ENCODE measurements around the gene RFXANK. TPM values are rescaled to one million over a fixed set of nuclear protein-coding genes. Genes with fewer than 3 reads are reported as not detected.

RFXANK gene
- total RNA-seq, 1 donor from 2014 or later, result 96.9 TPM

- Mint-ChIP-seq H3K36me3 (ENCODE audit: low read depth) (peaks cover 42% of the 10 kb centered on the region), H3K4me3 (no peak overlapping the region), H3K27me3 (no peaks in the 10 kb centered on the region), H3K9me3 (no peaks in the 10 kb centered on the region), H3K27ac (no peak overlapping the region), H3K4me1 (peaks cover 5% of the 10 kb centered on the region)
- no peak for DNase-seq
- TF ChIP-seq CTCF (IDR thresholded peaks at IDR 0.05), result no peak
- intact Hi-C loops (cut with micrococcal nuclease), result no loop called here
- CTCF ChIA-PET, result interaction anchor here (1.0 to 1.5 kb wide), 3 partner anchors 29 to 36 kb away, joined by 3 to 5 read pairs (median 4); no protein-coding TSS in a partner anchor
- POLR2A ChIA-PET, result interaction anchor here (0.7 kb wide), 1 partner anchor 383 kb away, joined by 3 read pairs; no protein-coding TSS in a partner anchor
- no peak for ATAC-seq (ENCODE audit: low read depth)
Observed at GRCh38 chr19:19176950-19177349, 15.1 kb upstream of the RFXANK start.

- H3K27me3 Mint-ChIP-seq, result no peaks in the 10 kb centered on the region
- no peak overlapping the region for H3K27ac Mint-ChIP-seq
- CTCF ChIA-PET, result no interaction called here
- POLR2A ChIA-PET, result no interaction called here
- peaks cover 6% of the 10 kb centered on the region for H3K4me1 Mint-ChIP-seq
- intact Hi-C loops (cut with micrococcal nuclease), result no loop called here
- H3K36me3 Mint-ChIP-seq (ENCODE audit: low read depth), result peaks cover 54% of the 10 kb centered on the region
- no peak overlapping the region for H3K4me3 Mint-ChIP-seq
- ATAC-seq (ENCODE audit: low read depth) (no peak), DNase-seq (no peak)
- TF ChIP-seq CTCF (IDR thresholded peaks at IDR 0.05), result no peak
- H3K9me3 Mint-ChIP-seq, result no peaks in the 10 kb centered on the region
Observed at GRCh38 chr19:19179548-19180441, 12.3 kb upstream of the RFXANK start.

GRCh38 chr19:19181488-19181998 lies 10.5 kb upstream of the RFXANK start:
- H3K9me3 Mint-ChIP-seq, result peaks cover under 1% of the 10 kb centered on the region
- no peak for TF ChIP-seq CTCF (IDR thresholded peaks at IDR 0.05)
- no peaks in the 10 kb centered on the region for H3K27me3 Mint-ChIP-seq
- H3K27ac Mint-ChIP-seq, result no peak overlapping the region
- H3K4me1 Mint-ChIP-seq, result peaks cover 10% of the 10 kb centered on the region
- POLR2A ChIA-PET, result no interaction called here
- H3K4me3 Mint-ChIP-seq, result no peak overlapping the region
- ATAC-seq (ENCODE audit: low read depth), result no peak
- peaks cover 57% of the 10 kb centered on the region for H3K36me3 Mint-ChIP-seq (ENCODE audit: low read depth)
- intact Hi-C loops (cut with micrococcal nuclease), result no loop called here
- no peak for DNase-seq
- CTCF ChIA-PET, result no interaction called here

- intact Hi-C loops (cut with micrococcal nuclease), result no loop called here
- H3K9me3 Mint-ChIP-seq, result peaks cover 3% of the 10 kb centered on the region
- peak overlapping the region; percentile 26 for H3K27ac Mint-ChIP-seq
- DNase-seq (no peak), ATAC-seq (ENCODE audit: low read depth) (peak; percentile 54)
- H3K4me3 Mint-ChIP-seq, result no peak overlapping the region
- no peaks in the 10 kb centered on the region for H3K27me3 Mint-ChIP-seq
- TF ChIP-seq CTCF (IDR thresholded peaks at IDR 0.05), result no peak
- H3K4me1 Mint-ChIP-seq, result peaks cover 35% of the 10 kb centered on the region
- POLR2A ChIA-PET, result no interaction called here
- peaks cover 43% of the 10 kb centered on the region for H3K36me3 Mint-ChIP-seq (ENCODE audit: low read depth)
- CTCF ChIA-PET, result no interaction called here
Observed at GRCh38 chr19:19185853-19186740, 6.0 kb upstream of the RFXANK start.
